ENCODE measurements around the gene PRKD3. TPM values are rescaled to one million over a fixed set of nuclear protein-coding genes. Genes with fewer than 3 reads are reported as not detected.

The PRKD3 gene
- total and polyA plus RNA-seq, 2 of the 13 experiments (the other 11 are each of a cell fraction or from before 2014, with no cell fraction given): 11.6 to 38.4 TPM

GRCh38 chr2:37318401-37318800 is 6.2 kb downstream of the PRKD3 start:
- Histone ChIP-seq H3K27me3 (ENCODE audit: control insufficient read depth in 1 of 2, insufficient read depth in 2 of 2, low read length in 2 of 2) (no peaks in the 10 kb centered on the region), H4K20me1 (ENCODE audit: insufficient read depth, low read length) (no peaks in the 10 kb centered on the region), H3K9ac (ENCODE audit: insufficient read depth, low read depth, low read length) (no peak overlapping the region), H3K4me2 (ENCODE audit: low read depth, low read length) (no peak overlapping the region), H3K4me3 (replicated peaks in 1 of 3; ENCODE audit: insufficient read depth in 1 of 3, low read depth in 2 of 3, low read length in 3 of 3) (no peak overlapping the region), H3K9me3 (ENCODE audit: low read length) (no peaks in the 10 kb centered on the region), H2AFZ (ENCODE audit: low read length) (no peak overlapping the region), H3K27ac (ENCODE audit: extremely low read length, insufficient read depth, low read length) (no peak overlapping the region), H3K36me3 (replicated peaks in 1 of 2; ENCODE audit: control insufficient read depth in 1 of 2, insufficient read depth in 2 of 2, low read length in 2 of 2) (no peaks in the 10 kb centered on the region; a peak in 3 of 5 replicates), H3K4me1 (ENCODE audit: insufficient read depth, low read length) (peaks cover 23% of the 10 kb centered on the region), H3K79me2 (ENCODE audit: insufficient read depth, low read length) (peaks cover 64% of the 10 kb centered on the region)
- BruUV-seq (replicated peaks): no TSS peak
- in situ Hi-C loops (cut with HindIII; ENCODE audit: extremely low pct_ligation_motif_present, low pct_unique_long_range_greater_than_20kb) (no loop called here), intact Hi-C loops (cut with micrococcal nuclease; ENCODE audit: unreplicated experiment) (no loop called here)
- DNase-seq (ENCODE audit: low spot score) (no peak), ATAC-seq (no peak), FAIRE-seq (no peak)
- WGBS (ENCODE audit: low lambda C conversion rate): 97% methylated on average over 5 of the region's 5 CpGs
- POLR2A ChIA-PET: no interaction called here
- CTCF ChIA-PET (ENCODE audit: low intra/inter-chr PET ratio, low total read pairs): no interaction called here
- no peak for TF ChIP-seq NCOA5 (CRISPR knock-in tag; IDR thresholded peaks at IDR 0.05)
- no peak for TF ChIP-seq ZNF414 (CRISPR knock-in tag; IDR thresholded peaks at IDR 0.05)
- TF ChIP-seq ZBTB42 (CRISPR knock-in tag; IDR thresholded peaks at IDR 0.05): no peak
- TF ChIP-seq ZBTB46 (CRISPR knock-in tag; IDR thresholded peaks at IDR 0.05; ENCODE audit: borderline replicate concordance): no peak

GRCh38 chr2:37317746-37318145 is 6.9 kb downstream of the PRKD3 start:
- in situ Hi-C loops (cut with HindIII; ENCODE audit: extremely low pct_ligation_motif_present, low pct_unique_long_range_greater_than_20kb): no loop called here
- CTCF ChIA-PET (ENCODE audit: low intra/inter-chr PET ratio, low total read pairs): no interaction called here
- BruUV-seq (replicated peaks): no TSS peak

More at GRCh38 chr2:37317746-37318145, 6.9 kb downstream of the PRKD3 start:
- Histone ChIP-seq H3K4me2 (ENCODE audit: low read depth, low read length) (no peak overlapping the region), H3K79me2 (ENCODE audit: insufficient read depth, low read length) (peaks cover 63% of the 10 kb centered on the region), H3K4me1 (ENCODE audit: insufficient read depth, low read length) (peaks cover 16% of the 10 kb centered on the region), H3K36me3 (replicated peaks in 1 of 2; ENCODE audit: control insufficient read depth in 1 of 2, insufficient read depth in 2 of 2, low read length in 2 of 2) (no peaks in the 10 kb centered on the region; a peak in 3 of 5 replicates), H3K27me3 (ENCODE audit: control insufficient read depth in 1 of 2, insufficient read depth in 2 of 2, low read length in 2 of 2) (no peaks in the 10 kb centered on the region), H3K9me3 (ENCODE audit: low read length) (no peaks in the 10 kb centered on the region), H3K27ac (ENCODE audit: extremely low read length, insufficient read depth, low read length) (no peak overlapping the region), H4K20me1 (ENCODE audit: insufficient read depth, low read length) (no peaks in the 10 kb centered on the region), H2AFZ (ENCODE audit: low read length) (no peak overlapping the region), H3K9ac (ENCODE audit: insufficient read depth, low read depth, low read length) (no peak overlapping the region), H3K4me3 (replicated peaks in 1 of 3; ENCODE audit: insufficient read depth in 1 of 3, low read depth in 2 of 3, low read length in 3 of 3) (no peak overlapping the region)
- POLR2A ChIA-PET: no interaction called here
- 98% methylated on average over 1 of the region's 1 CpG for WGBS (ENCODE audit: low lambda C conversion rate)
- ATAC-seq: no peak
- FAIRE-seq: no peak
- intact Hi-C loops (cut with micrococcal nuclease; ENCODE audit: unreplicated experiment): no loop called here
- TF ChIP-seq ZNF446 (CRISPR knock-in tag; IDR thresholded peaks at IDR 0.05) (no peak), MXD4 (CRISPR knock-in tag; IDR thresholded peaks at IDR 0.05) (no peak), NFATC3 (CRISPR knock-in tag; IDR thresholded peaks at IDR 0.05) (no peak), ZNF362 (CRISPR knock-in tag; IDR thresholded peaks at IDR 0.05; ENCODE audit: borderline replicate concordance) (no peak)
- DNase-seq (ENCODE audit: low spot score): no peak
